HL-60 (cell line): ENCODE measurements around the gene KRI1.

Experiments used
- GABPA ChIP-seq: IDR thresholded peaks from 2 replicates; pipeline ENCODE4 v1.6.1; 2012; ENCODE audit warnings: low read depth
- POLR2AphosphoS5 ChIP-seq: IDR thresholded peaks from 2 replicates; pipeline ENCODE4 v1.6.1; 2012; ENCODE audit warnings: low read depth
- SPI1 ChIP-seq: IDR thresholded peaks from 2 replicates; pipeline ENCODE4 v1.6.1; 2012; ENCODE audit warnings: low read depth, mild to moderate bottlenecking, borderline replicate concordance
- TF ChIP-seq, protein P1 (sequence below): IDR thresholded peaks from one replicate; pipeline ENCODE4 v1.5.1; 2011; ENCODE audit warnings: low read length, control low read depth, inconsistent platforms; ENCODE audit not compliant: insufficient read depth
- TF ChIP-seq, protein P2 (sequence below): IDR thresholded peaks from 2 replicates; pipeline ENCODE4 v1.6.1; 2012; ENCODE audit warnings: low read depth; ENCODE audit not compliant: insufficient replicate concordance

DNA sequence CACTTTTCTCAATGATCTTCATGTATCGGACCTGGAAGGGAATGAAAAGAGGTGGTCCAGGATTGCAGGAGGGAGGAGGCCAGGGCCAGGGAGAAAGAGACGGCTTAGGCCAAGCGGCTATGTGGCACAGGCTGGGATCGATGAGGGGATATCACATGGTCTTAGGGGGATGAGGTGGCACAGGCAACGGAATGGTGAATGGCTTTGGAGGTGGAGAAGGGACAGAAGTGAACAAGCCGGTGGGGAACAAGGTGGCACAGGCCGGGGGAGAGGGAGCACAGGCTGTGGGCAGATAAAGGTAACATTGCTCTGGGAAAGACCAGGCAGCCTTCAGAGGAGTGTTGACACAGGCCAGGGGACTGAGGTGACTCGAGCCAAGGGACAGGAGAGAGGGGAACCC is 8.7 kb upstream of the KRI1 start:
- TF ChIP-seq, protein P1, sequence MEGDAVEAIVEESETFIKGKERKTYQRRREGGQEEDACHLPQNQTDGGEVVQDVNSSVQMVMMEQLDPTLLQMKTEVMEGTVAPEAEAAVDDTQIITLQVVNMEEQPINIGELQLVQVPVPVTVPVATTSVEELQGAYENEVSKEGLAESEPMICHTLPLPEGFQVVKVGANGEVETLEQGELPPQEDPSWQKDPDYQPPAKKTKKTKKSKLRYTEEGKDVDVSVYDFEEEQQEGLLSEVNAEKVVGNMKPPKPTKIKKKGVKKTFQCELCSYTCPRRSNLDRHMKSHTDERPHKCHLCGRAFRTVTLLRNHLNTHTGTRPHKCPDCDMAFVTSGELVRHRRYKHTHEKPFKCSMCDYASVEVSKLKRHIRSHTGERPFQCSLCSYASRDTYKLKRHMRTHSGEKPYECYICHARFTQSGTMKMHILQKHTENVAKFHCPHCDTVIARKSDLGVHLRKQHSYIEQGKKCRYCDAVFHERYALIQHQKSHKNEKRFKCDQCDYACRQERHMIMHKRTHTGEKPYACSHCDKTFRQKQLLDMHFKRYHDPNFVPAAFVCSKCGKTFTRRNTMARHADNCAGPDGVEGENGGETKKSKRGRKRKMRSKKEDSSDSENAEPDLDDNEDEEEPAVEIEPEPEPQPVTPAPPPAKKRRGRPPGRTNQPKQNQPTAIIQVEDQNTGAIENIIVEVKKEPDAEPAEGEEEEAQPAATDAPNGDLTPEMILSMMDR, result no peak
- TF ChIP-seq POLR2AphosphoS5, result no peak
- TF ChIP-seq, protein P2, sequence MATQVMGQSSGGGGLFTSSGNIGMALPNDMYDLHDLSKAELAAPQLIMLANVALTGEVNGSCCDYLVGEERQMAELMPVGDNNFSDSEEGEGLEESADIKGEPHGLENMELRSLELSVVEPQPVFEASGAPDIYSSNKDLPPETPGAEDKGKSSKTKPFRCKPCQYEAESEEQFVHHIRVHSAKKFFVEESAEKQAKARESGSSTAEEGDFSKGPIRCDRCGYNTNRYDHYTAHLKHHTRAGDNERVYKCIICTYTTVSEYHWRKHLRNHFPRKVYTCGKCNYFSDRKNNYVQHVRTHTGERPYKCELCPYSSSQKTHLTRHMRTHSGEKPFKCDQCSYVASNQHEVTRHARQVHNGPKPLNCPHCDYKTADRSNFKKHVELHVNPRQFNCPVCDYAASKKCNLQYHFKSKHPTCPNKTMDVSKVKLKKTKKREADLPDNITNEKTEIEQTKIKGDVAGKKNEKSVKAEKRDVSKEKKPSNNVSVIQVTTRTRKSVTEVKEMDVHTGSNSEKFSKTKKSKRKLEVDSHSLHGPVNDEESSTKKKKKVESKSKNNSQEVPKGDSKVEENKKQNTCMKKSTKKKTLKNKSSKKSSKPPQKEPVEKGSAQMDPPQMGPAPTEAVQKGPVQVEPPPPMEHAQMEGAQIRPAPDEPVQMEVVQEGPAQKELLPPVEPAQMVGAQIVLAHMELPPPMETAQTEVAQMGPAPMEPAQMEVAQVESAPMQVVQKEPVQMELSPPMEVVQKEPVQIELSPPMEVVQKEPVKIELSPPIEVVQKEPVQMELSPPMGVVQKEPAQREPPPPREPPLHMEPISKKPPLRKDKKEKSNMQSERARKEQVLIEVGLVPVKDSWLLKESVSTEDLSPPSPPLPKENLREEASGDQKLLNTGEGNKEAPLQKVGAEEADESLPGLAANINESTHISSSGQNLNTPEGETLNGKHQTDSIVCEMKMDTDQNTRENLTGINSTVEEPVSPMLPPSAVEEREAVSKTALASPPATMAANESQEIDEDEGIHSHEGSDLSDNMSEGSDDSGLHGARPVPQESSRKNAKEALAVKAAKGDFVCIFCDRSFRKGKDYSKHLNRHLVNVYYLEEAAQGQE, result no peak
- TF ChIP-seq GABPA, result no peak
- TF ChIP-seq SPI1, result no peak
